Smooth muscle cell of the brain vasculature (primary cell): ENCODE results near the gene MS4A13.
"Not testable (repeated sequence)": the region's sequence is repeated elsewhere in the genome, so short reads cannot be mapped to it uniquely, and the experiment has no call there.

Source experiments
- DNase-seq: peaks from one replicate; pipeline ENCODE4 v3.0.0-alpha.2; 2012; ENCODE audit warnings: low read depth, low spot score

The MS4A13 gene, protein sequence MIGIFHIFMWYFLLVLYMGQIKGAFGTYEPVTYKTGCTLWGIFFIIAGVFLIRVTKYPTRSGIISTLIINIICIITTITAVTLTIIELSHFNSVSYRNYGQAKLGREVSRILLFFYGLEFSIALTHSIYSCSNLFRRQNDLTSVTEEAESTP

DNA sequence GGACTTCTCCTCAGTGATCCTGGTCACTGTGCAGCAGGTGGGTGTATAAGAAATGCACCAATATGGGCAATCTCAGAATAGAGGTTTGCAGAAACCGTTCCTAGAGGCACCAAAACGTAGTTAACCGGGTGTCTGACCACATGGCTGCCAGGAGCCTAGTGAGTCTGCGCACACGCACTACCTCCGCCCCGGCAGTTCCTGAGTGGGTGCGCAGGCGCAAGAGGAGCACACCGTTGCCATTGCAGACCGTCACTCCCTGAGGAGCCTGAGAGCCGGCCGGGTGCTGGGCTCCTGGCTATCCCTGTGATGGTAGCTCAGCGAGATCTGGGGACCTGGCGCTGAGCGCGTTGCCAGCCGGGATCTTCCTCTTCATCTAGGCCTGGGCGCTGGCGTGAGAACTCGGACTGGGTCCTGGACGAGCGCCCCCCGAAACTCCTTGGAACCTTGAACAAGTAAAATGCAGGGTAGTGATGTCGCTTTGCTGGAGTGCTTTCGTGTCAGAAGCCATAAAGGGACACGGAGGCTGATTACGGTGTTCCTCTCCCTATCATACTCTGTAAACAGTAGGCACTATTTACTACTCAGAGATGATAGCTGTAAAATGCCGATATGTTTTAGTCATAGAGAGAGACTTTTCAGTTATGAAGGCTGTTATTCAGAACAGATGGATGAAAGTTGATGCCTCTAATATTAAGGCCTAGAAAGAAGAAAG lies at the start of gene MS4A13:
Gene MS4A13, plus strand, starts transcription at position 249 of the 712 bp plus-strand sequence. CDS start 2,692 bp downstream, outside the sequence.
- no peak for DNase-seq

DNA sequence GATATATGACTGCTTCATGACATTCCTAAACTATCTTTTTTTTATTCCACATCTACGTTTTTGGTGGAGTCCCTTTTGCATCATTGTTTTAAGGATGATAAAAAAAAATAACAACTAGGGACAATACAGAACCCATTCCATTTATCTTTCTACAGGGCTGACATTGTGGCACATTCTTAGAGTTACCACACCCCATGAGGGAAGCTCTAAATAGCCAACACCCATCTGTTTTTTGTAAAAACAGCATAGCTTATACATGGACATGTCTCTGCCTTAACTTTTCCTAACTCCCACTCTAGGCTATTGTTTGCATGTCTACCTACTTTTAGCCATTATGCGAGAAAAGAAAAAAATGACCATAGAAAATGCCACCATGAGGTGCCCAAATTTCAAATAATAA lies 46.4 kb upstream of the MS4A13 start:
- DNase-seq: no peak

DNA sequence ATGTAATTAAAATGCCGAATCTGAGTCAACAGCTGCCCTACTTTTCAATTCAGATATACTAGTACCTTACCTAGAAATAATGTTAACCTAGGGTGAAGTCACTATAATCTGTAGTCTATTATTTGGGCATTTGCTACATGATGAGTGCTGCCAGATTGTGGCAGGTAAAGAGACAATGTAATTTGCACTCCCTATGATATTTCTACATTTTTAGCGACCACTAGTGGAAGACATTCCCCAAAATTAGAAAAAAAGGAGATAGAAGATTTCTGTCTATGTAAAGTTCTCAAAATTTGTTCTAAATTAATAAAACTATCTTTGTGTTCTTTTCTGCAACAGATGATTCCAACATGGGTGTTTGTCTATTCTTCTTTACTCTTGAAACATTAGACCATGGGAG lies 45.5 kb upstream of the MS4A13 start:
- no peak for DNase-seq

DNA sequence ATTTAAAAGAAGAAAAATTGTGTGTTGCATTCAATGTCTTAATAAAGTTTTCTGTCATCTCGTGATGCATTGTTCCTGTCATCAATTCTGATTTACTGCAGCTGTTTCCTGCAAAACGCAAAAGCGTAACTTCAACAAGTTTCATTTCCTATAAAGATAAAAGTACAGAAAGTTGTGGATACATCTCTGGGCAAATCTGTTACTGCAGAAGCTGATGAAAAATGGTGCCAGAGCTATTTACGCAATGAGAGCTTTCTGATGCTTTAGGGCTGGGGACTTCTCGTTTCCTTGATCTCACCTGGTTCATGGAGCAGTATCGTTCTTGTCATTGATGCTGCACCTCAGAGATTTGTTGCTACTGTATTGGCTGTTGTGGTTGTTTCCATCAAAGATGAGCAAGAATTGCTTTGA lies 38.2 kb upstream of the MS4A13 start:
- no peak for DNase-seq

DNA sequence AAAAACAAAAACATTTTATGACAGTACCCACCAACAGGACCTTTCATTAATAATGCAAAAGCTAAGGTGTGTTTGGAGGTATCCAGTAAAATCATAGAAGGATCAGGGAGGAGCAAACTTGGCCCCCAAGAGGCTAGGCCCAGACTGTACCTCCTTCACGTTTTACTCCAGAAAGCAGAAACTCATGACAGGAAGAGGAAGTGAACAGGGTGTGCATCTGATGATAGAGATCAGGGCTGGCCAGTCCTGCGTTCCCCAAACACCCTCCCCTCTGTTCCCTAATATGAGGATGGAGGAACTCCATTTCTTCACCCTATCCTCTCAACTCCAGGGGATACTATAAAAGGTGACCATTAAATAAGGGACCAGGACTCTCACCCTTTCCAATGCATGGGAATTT lies 32.8 kb upstream of the MS4A13 start:
- no peak for DNase-seq

DNA sequence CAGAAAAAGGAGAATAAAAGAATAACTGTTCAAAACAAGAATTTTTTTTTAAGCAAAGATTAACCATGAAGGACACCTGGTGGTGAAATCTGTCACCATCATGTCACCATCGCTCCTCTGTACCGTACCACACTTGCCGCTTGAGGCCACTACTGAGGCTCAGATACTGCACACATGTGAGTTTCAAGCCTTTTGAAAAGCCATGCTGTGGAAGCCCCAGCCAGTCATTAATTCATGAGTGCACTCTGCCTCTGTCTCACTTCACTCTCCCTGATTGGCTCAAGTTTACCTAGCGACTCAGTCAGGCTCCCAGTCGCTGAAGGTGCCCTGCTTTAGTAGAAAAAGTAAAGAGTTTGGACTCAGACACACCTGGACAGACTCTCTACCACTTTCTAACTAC lies 29.2 kb upstream of the MS4A13 start:
- no peak for DNase-seq

DNA sequence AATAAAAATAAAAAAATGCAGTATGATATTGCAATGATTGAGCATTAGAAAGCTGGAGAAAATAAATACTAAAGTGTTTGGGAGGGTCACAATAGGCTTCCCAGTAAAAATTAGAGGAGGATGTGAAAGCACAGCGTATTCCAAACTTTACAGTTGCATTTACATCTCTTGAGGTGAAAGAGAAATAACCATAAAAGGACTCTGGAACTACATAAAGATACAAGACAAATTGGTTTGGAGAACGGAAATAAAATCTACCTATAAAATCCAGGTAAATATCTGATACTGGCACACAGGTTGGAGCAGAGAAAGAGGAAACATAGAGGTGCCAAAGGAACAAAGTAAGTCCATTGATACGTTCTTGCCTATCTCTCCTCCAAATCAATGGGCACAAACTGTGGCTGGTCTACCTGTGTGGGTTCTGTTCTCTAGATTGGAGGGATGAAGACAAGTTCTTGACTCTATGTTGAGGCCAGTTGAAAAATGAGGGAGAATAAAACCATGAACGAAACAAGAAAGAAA lies 22.6 kb upstream of the MS4A13 start, which contains the start of gene MS4A12:
Gene MS4A12, plus strand, starts transcription at position 291 of the 522 bp plus-strand sequence. CDS start 4,541 bp downstream, outside the sequence.
- DNase-seq: no peak

DNA sequence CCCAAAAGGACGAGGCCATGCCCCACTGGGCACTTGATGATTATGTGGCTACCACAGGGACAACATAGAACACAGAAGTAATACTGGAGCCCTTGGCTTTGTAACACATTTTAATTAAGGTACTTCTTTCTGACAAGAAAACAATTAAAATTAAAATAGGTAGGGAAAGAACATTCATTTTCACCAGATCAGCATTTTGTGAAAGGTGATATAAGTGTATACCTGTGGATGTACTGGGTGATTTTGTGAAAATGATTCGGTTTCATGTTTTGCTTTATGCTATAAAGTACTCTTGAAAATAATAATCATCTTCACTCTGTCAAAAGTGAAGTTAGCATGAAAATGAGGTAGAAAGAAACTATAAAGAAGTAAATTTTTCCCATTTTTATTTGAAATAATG lies 21.7 kb upstream of the MS4A13 start:
- no peak for DNase-seq

DNA sequence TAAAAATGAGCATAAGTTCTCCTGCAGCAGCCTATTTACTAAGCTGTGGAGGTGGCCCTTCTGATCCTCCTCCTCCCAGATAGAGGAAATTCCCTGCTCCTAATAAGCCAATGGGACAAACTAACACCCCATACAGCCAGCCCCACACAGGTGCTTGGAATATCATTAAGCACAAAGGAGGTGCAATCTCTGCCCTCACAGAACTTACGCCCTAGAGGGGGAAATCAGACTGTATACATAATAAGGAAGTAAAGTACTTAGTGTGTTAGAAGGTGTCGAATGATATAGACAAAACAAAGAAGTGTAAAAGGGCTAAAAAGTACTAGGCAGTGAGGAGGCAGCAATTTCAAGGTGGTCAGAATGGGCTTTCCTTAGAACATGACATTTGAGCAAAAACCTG lies 16.8 kb upstream of the MS4A13 start:
- DNase-seq: no peak

DNA sequence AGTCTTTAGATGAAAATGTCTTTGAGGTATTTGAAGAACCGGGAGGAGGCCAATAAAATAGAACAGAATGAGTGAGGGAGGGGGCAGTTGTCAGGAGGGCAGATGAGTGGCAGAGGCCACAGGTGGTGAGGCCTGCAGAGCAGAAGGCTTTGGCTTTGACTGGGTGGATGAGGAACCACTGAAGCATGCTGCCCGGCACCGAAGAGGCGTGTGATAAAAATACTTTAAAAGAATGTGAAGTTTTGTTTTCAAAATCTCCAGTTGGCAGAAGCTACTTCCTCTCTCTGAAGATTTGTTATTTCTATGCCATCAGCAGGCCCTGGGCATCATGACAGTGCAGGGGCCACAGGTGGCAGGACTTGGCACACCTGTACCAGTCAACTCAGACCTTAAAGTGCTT lies 16.3 kb upstream of the MS4A13 start:
- no peak for DNase-seq

DNA sequence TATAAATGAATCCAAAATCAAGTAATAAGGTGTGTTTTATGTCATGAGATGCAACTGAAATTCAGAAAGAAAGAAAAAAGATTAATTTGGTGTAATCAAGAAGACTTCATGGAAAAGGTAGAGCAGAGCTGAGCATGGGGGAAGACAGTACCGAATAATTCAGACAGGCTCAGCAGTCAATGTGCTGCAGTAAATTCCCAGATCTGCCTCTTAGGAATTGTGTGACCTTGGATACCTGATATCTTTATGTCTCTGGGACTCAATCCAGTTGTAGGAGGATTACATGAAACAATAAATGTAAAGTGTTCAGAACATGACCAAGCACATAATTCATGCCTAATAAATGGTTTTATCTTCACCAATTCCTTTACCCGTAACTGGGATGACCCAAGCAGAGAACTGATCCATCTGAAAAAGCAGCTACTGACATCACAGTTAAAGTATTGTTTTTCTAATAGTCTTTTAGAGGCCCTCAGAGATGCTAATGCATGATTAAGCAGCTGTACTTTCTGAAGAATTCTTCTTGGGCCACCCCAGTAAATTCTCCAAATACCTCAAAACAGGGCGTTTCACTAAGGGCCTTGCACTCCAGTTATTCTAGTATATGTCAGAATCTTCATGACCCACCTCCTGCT lies 14.8 kb upstream of the MS4A13 start:
- no peak for DNase-seq

DNA sequence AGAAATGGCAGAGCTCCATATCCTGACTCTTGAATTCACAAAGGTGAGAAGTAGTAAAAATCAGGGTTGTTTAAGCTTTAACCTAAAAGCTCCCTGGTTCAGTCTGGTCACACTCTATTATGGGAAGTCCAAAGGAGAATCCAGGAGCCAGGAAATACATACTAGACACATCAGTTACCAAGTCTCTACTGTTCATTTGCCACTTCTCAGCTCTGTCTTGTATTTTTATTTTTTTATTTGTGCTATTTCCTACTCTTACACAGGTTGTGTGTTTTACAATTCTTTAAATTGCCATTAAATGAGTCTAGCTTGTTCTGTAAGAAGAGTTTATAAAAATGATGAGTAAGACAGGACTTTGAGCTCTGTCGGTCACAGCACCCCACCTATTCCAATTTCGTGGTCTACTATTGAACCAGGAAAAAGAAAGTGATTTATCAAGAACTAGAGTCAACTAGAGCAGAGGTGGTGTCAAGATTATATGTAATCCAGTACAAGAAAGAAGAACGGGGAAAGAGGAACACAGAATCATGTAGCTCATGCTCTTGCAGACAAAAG lies 12.9 kb upstream of the MS4A13 start:
- DNase-seq: no peak

DNA sequence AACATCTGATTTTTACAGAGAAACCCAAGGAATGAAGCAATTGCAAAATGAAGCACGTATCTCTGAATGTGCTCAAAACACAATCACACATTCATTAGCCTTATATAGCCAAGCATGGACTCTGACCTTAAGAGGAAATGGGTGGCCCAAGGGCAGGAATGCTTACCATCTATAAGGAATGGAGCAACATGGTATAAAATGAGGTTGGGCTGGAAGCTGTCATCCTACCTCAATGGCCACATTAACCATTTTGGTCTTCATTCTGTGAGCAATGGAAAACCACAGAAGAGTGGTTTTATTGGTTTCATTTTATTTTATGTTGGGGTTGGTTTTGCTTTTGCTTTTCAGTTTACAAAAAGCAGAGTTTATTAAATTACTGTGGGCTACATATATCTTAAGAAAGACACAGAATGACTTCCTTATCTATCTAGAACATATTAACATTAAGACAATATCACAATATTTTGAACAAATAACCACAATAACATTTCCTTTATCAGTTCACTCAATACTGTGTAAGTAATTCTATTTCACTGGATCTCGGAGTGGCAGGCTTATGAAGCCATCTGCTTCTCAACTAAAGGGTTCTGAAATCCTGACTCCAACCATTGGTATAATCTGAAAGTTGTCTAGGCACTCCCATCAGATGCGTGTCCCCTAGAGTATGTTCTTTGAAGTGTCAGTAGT lies 10.8 kb upstream of the MS4A13 start:
- no peak for DNase-seq

DNA sequence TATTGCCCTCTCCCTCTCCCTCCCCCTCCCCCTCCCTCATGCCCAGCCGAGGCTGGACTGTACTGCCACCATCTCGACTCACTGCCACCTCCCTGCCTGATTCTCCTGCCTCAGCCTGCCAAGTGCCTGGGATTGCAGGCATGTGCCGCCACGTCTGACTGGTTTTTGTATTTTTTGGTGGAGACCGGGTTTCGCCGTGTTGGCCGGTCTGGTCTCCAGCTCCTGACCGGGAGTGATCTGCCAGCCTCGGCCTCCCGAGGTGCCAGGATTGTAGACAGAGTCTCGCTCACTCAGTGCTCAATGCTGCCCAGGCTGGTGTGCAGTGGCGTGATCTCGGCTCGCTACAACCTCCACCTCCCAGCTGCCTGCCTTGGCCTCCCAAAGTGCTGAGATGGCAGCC lies 5.6 kb upstream of the MS4A13 start:
- DNase-seq: not testable (repeated sequence)

DNA sequence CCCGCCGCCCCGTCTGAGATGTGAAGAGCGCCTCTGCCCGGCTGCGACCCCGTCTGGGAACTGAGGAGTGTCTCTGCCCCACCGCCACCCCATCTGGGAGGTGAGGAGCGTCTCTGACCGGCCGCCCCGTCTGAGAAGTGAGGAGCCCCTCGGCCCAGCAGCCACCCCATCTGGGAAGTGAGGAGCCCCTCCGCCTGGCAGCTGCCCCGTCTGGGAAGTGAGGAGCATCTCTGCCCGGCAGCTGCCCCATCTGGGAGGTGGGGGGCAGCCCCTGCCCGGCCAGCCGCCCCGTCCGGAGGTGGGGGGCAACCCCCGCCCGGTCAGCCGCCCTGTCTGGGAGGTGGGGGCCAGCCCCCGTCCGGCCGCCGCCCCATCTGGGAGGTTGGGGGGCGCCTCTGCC lies 5.0 kb upstream of the MS4A13 start:
- not testable (repeated sequence) for DNase-seq

DNA sequence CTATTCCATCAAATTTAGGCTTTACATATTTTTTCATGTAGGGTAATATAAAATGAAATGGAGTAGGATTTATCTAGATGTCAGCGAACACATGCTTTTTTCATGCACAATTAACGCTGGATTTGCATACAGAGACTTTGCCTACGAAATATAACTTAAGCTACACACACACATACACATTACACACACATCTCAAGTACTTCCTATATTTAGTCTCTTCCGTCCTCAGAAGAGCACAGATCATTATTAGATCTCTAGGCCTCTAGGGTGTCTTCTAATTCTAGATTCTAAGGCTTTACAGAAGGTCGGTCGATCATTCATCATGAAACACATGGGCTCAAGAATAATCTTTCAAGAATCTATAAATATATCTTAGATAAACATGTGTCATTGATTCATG lies 3.8 kb upstream of the MS4A13 start:
- no peak for DNase-seq

DNA sequence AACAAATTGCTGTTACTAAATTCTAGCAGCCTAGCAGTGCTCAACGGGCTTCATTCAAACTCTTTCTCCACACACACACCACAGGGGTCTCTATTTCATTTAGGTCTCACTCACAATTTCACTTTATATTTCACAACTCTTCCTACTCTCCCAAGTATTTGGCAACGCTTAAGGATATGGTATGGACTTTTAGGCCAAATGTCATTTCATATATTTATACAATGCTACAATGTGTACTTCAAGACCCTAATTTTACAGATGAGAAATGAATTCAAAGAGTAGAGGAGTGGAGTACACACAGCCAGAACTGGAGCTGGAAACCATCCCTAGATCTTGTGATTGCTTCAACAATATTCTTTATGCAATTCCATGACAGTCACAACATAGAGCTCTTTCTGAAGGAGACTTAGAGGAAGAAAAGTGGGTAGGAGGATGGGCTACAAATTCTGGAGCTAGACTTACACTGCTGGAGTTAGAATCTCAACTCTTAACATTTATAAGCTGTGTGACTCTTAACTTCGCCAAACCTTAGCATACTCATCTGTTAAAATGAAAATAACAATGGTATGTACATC lies 2.5 kb upstream of the MS4A13 start:
- no peak for DNase-seq

DNA sequence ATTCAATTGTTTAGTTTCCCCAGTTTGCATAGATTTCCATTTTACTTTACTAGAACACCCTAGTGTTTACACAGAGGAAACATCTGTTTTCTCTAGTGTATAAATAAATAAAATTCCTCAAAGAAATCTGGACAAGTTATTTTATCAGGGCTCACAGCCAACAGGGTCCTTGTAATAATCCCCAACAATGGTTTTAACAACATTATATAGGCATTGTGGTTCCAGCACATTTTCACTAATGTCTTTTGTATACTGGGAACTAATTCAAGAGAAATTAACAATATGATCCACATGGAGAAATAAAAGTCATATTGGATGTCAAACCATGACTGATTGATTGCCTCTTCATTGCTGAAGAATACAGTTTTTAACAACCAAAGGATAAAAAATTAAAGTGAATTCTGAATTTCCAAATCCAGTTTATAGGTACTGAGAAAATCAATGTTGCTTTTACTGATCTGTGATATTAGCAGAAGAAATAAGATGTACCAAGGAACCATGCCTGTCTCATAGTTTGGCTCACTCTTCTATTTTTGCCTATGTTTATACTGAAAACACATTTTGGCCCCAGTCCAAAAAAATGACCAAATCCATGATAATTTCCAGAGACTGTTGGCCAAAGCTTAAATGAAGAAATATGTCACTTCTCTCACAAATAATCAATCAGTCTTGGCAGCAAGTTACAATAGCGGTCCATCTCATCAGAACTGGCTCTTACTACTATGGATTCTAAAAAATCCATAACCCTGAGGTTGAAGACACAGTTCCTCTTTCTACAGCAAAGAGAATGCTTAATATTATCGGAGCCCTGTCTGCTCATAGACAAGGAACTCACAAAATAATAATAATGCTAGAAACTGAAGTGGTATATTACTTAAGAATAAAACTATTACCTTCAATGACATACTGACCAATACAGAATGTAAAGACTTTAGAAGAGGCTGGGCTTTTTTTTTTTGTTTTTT lies 1.4 kb upstream of the MS4A13 start:
- DNase-seq: no peak

DNA sequence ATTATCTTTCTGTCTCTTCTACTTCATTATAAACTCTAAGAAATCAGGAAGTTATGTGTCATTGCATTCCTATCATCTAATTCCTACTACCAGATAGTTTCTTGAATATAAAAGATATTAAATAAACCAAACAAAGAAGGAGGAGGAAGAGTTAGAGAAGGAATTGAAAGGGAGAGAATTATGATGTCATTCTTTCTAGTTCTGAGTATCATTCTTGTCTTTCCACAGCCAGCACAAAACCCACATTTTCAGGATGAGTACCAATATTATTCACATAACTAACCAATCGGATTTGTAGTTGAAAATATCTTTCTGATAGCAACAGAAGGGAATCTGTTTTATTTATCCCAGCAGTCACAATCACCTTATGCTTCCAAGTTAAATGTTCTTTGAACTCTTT lies 13.3 kb downstream of the MS4A13 start:
- no peak for DNase-seq

DNA sequence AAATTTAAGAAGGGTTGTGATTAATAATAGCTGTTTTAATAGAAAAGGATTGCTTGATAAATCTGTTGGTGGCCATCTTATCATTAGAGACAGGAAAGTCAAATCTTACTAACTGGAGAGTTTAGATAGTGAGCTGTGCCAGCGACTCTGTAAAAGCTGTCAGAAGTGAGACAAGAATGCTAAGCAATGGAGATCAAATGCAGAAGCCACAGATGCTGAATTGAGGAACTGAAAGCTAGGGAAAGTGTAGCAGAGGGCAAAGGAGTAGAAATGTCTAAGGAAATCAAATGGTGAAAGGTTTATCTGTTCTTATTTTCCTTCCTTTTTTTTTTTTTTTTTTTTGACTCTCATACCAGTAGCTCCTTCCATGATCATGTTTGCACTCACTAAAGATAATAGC lies 13.7 kb downstream of the MS4A13 start:
- no peak for DNase-seq
